ENCODE measurements around the gene MMRN2. TPM values are rescaled to one million over a fixed set of nuclear protein-coding genes. Genes with fewer than 3 reads are reported as not detected.

Gene MMRN2
- total and polyA plus RNA-seq, 2 of the 8 experiments (the other 6 are each of a cell fraction or from before 2014, with no cell fraction given) = 1.2 TPM

DNA sequence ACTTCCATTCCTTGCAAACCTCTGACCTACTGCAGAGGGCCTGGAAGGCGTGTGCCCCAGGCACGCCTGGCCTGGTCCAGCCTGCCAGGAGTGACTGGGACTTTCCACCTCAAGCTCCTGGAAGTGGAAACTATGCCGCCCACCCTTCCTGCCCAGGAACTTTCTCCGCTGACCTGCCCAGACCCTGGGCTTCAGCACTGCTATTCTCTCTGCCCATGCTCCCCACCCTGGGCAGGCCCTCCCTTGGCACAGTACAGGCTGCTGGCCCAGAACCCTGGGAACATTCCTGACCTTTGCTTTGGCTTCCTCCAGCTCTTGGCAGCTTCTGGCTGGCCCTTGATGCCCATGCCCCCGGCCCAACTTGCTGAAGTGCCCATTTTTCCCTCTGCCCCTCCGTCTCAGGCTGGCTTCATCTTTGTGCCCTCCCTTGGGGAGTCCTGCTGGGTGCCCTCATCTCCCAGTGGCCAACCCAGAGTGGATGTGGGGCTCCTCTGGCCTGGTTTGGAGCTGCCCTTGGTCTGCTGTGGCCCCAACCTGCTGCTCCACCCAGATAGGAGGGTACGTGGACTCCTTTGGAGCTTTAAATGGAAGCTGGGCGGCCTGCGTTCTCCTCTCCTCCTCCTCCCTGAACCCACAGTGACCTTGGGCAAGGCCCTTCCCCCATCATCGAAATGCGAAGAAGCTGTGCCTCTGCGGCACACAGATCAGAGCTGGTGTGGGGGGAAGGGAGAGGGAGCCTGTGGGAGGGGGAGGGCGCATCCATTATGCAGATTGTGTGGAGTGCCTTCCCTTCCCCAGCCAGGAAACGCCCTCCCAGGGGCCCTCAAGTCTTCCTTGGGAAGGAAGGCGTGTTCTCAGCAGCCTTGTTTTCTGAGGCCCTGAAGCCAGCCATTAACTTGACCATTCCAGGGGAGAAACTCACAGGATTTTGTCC lies 3.4 kb downstream of the MMRN2 start:
- Histone ChIP-seq H3K4me1 (replicated peaks in 1 of 4; ENCODE audit: control insufficient read depth in 3 of 4, insufficient read depth in 4 of 4, low read length in 3 of 4) (peaks cover 14 to 45% (median 36%) of the 10 kb centered on the region in 4 experiments), H4K20me1 (replicated peaks in 1 of 2; ENCODE audit: control insufficient read depth in 1 of 2, insufficient read depth in 2 of 2, low read length in 2 of 2) (no peaks in the 10 kb centered on the region), H3K4me2 (ENCODE audit: insufficient read depth in 1 of 2, low read depth in 2 of 2, low read length in 2 of 2) (peak overlapping the region; percentile 50 to 60; a peak in 3 of 4 replicates), H2BK5ac (ENCODE audit: low read depth, low read length) (peak overlapping the region; percentile 99), H3K27me3 (replicated peaks in 1 of 4; ENCODE audit: control insufficient read depth in 3 of 4, extremely low read depth in 1 of 4, insufficient read depth in 3 of 4, low read length in 3 of 4) (no peaks in the 10 kb centered on the region), H3K36me3 (ENCODE audit: control insufficient read depth in 2 of 4, insufficient read depth in 4 of 4, low read length in 3 of 4) (no peaks in the 10 kb centered on the region), H3K27ac (ENCODE audit: low read depth, low read length) (peak overlapping the region; percentile 80), H3K79me1 (ENCODE audit: low read depth, low read length) (no peaks in the 10 kb centered on the region), H3K14ac (ENCODE audit: insufficient read length) (no peak overlapping the region), H2BK120ac (replicated peaks; ENCODE audit: low read depth, low read length) (peak overlapping the region; percentile 93), H3K79me2 (ENCODE audit: control insufficient read depth in 1 of 2, insufficient read depth in 2 of 2, low read length in 2 of 2) (no peaks in the 10 kb centered on the region), H3K23me2 (ENCODE audit: low read depth, low read length) (no peaks in the 10 kb centered on the region), H4K5ac (ENCODE audit: insufficient read length, low read depth, low read length) (peak overlapping the region; percentile 48), H4K8ac (ENCODE audit: extremely low read depth, insufficient read depth, low read length) (no peak overlapping the region; the same call in 1 of the 2 replicates), H2BK15ac (ENCODE audit: low read length) (peak overlapping the region; percentile 95), H4K91ac (replicated peaks; ENCODE audit: insufficient read length, low read length) (peak overlapping the region; percentile 85), H2AK5ac (ENCODE audit: low read depth, low read length) (peak overlapping the region; percentile 88; the same call in 1 of the 2 replicates), H3K9me3 (ENCODE audit: insufficient read depth in 2 of 2, low read depth in 1 of 2, low read length in 1 of 2) (peaks cover 3 to 9% of the 10 kb centered on the region in 2 experiments), H3K4me3 (ENCODE audit: extremely low read depth in 1 of 4, insufficient read depth in 2 of 4, low read depth in 3 of 4, low read length in 4 of 4) (peak overlapping the region in 3 of 4 experiments; percentile 13 to 44 (median 26); a peak in 4 of 8 replicates), H2BK12ac (ENCODE audit: low read depth, low read length) (peak overlapping the region; percentile 99), H3K4ac (replicated peaks; ENCODE audit: insufficient read length, low read depth, low read length) (peak overlapping the region; percentile 44), H3K56ac (replicated peaks; ENCODE audit: insufficient read length, low read depth, low read length) (peak overlapping the region; percentile 37), H3K18ac (ENCODE audit: extremely low read depth, low read length) (peak overlapping the region; percentile 92), H2AFZ (ENCODE audit: low read length) (no peak overlapping the region), H2BK20ac (ENCODE audit: low read length) (peak overlapping the region; percentile 99), H3K9ac (replicated peaks in 1 of 4; ENCODE audit: extremely low read depth in 1 of 4, low read depth in 3 of 4, low read length in 3 of 4) (peak overlapping the region in 2 of 4 experiments; percentile 25 to 27; a peak in 3 of 7 replicates), H3K23ac (ENCODE audit: insufficient read length) (no peak overlapping the region)
- POLR2A ChIA-PET (ENCODE audit: partially characterized antibody) = interaction anchor here (0.9 to 4.4 kb wide), 9 partner anchors 8 to 90 kb away, joined by 3 to 38 read pairs (median 4); no protein-coding TSS in a partner anchor
- WGBS, 2 experiments (ENCODE audit: extremely low coverage in 1 of 2, insufficient coverage in 1 of 2, insufficient read length in 1 of 2, insufficient replicate concordance in 2 of 2, low coverage in 1 of 2, low lambda C conversion rate in 2 of 2, missing lambda C conversion rate in 1 of 2) = 39% methylated on average over 14 of the region's 15 CpGs; no CpG with 5 or more reads in 1 of the 2 experiments
- CTCF ChIA-PET (ENCODE audit: partially characterized antibody) = interaction anchor here (0.6 to 26.4 kb wide), 5 partner anchors 6 to 260 kb away, joined by 3 to 975 read pairs (median 5); partner anchors contain the start of genes ADIRF, MMRN2 and SNCG
- DNase-seq (ENCODE audit: low read depth in 1 of 2, low spot score in 2 of 2) = peak; percentile 80 to 88
- peak; percentile 81 for FAIRE-seq
- TF ChIP-seq POLR2A (IDR thresholded peaks at IDR 0.05; ENCODE audit: control extremely low read depth in 1 of 2, low read depth in 2 of 2, low read length in 2 of 2) = no peak; a peak in 1 of 3 replicates
- no peak for TF ChIP-seq CEBPB (IDR thresholded peaks at IDR 0.05; ENCODE audit: low read depth, low read length)
- no peak for TF ChIP-seq SRF (IDR thresholded peaks at IDR 0.05; ENCODE audit: low read depth, low read length)
- TF ChIP-seq KDM5A (IDR thresholded peaks at IDR 0.05; ENCODE audit: low read length) = no peak
- TF ChIP-seq POU5F1 (IDR thresholded peaks at IDR 0.05; ENCODE audit: low read depth, low read length) = peak; percentile 74; the same call in 1 of the 2 replicates
- peak; percentile 93 for TF ChIP-seq RBBP5 (IDR thresholded peaks at IDR 0.05; ENCODE audit: borderline replicate concordance, low read depth, low read length)
- TF ChIP-seq, protein P1, sequence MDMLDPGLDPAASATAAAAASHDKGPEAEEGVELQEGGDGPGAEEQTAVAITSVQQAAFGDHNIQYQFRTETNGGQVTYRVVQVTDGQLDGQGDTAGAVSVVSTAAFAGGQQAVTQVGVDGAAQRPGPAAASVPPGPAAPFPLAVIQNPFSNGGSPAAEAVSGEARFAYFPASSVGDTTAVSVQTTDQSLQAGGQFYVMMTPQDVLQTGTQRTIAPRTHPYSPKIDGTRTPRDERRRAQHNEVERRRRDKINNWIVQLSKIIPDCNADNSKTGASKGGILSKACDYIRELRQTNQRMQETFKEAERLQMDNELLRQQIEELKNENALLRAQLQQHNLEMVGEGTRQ (IDR thresholded peaks at IDR 0.05; ENCODE audit: low read length) = no peak
- TF ChIP-seq, protein P2, sequence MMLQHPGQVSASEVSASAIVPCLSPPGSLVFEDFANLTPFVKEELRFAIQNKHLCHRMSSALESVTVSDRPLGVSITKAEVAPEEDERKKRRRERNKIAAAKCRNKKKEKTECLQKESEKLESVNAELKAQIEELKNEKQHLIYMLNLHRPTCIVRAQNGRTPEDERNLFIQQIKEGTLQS (IDR thresholded peaks at IDR 0.05; ENCODE audit: insufficient read depth, low read depth, low read length) = no peak
